Measurements from ENCODE around the gene HTRA1.

GRCh38 chr10:122445469-122445868 lies 15.9 kb upstream of the HTRA1 start:
- TF ChIP-seq CTCF (IDR thresholded peaks at IDR 0.05) (no peak), POLR2AphosphoS5 (IDR thresholded peaks at IDR 0.05; ENCODE audit: low read depth, low read length) (no peak)
